ENCODE data around the gene ABHD12. TPM values are rescaled to one million over a fixed set of nuclear protein-coding genes. Genes with fewer than 3 reads are reported as not detected.
"Not testable (repeated sequence)": the region's sequence is repeated elsewhere in the genome, so short reads cannot be mapped to it uniquely, and the experiment has no call there.

The ABHD12 gene
- total RNA-seq, 2 experiments from 2014 or later: 24.7 to 24.8 TPM

GRCh38 chr20:25313593-25313992 is 77.0 kb downstream of the ABHD12 start:
- POLR2A ChIA-PET: no interaction called here
- CTCF ChIA-PET: interaction anchor here (1.2 to 1.6 kb wide), 2 partner anchors 85 to 319 kb away, joined by 3 to 4 read pairs; no protein-coding TSS in a partner anchor

GRCh38 chr20:25312716-25313115 is 77.9 kb downstream of the ABHD12 start:
- POLR2A ChIA-PET, CTCF ChIA-PET: not testable (repeated sequence)

GRCh38 chr20:25310921-25311728 is 79.5 kb downstream of the ABHD12 start:
- CTCF ChIA-PET: interaction anchor here (1.2 kb wide), 1 partner anchor 88 kb away, joined by 3 read pairs; no protein-coding TSS in a partner anchor
- POLR2A ChIA-PET: interaction anchor here (0.6 kb wide), 2 partner anchors 63 to 449 kb away, joined by 3 read pairs; partner anchors contain the start of gene PYGB

- POLR2A ChIA-PET: interaction anchor here (0.6 kb wide), 1 partner anchor 62 kb away, joined by 3 read pairs; the partner anchor contains the start of gene PYGB
Observed at GRCh38 chr20:25310268-25310920, 80.2 kb downstream of the ABHD12 start.

DNA sequence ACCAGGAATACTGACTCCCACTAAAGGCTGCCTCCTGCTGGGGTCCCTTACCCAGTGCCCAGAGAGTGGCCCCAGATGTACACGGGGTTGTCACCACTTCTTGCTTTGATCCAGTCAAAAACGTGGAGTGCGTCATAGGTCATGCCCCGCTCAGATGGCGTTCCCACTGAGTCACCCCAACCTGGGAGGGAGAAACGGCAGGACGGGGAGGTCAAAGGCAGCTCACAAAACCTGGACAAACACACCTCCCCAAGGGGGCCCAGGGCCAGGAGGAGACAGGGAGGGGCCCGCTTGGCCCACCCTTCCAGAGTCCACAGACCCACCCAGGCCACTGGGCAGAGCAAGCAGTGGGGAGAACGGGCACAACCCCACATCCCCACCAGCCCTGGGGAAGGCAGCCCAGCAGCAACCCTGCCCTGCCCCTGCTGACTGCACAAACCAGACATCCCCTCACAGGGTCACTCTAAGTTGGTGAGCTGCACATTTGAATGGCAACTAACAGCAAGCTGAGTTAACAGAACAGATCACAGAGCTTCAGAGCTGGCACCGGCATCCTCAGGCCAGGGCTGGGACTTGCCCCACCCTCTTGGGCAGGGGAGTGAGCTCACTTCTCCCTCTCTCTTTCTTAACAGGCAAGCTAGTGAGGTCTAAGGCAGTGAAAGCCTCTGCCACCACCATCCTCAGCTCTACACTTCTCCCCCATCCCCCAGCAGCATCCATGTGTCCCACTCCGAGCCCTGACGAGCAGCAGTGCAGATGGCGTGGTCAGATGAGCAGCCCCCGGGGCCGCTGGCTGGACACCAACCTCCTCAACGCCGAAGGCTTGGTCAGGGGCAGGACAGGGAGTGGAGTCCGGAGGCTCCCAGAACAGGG is 81.0 kb downstream of the ABHD12 start:
- POLR2A ChIA-PET: no interaction called here
- CTCF ChIA-PET: interaction anchor here (1.5 kb wide), 1 partner anchor 15 kb away, joined by 4 read pairs; no protein-coding TSS in a partner anchor

More at GRCh38 chr20:25310268-25310920, 80.2 kb downstream of the ABHD12 start:
- CTCF ChIA-PET: interaction anchor here (1.2 to 1.5 kb wide), 2 partner anchors 16 to 89 kb away, joined by 3 to 4 read pairs; no protein-coding TSS in a partner anchor

GRCh38 chr20:25308671-25309394 is 81.8 kb downstream of the ABHD12 start:
- ChIA-PET POLR2A (no interaction called here), CTCF (interaction anchor here (1.3 to 1.5 kb wide), 2 partner anchors 14 to 90 kb away, joined by 4 to 5 read pairs; no protein-coding TSS in a partner anchor)

- ChIA-PET CTCF (interaction anchor here (1.3 kb wide), 1 partner anchor 91 kb away, joined by 5 read pairs; no protein-coding TSS in a partner anchor), POLR2A (no interaction called here)
Observed at GRCh38 chr20:25308083-25308491, 82.5 kb downstream of the ABHD12 start.

DNA sequence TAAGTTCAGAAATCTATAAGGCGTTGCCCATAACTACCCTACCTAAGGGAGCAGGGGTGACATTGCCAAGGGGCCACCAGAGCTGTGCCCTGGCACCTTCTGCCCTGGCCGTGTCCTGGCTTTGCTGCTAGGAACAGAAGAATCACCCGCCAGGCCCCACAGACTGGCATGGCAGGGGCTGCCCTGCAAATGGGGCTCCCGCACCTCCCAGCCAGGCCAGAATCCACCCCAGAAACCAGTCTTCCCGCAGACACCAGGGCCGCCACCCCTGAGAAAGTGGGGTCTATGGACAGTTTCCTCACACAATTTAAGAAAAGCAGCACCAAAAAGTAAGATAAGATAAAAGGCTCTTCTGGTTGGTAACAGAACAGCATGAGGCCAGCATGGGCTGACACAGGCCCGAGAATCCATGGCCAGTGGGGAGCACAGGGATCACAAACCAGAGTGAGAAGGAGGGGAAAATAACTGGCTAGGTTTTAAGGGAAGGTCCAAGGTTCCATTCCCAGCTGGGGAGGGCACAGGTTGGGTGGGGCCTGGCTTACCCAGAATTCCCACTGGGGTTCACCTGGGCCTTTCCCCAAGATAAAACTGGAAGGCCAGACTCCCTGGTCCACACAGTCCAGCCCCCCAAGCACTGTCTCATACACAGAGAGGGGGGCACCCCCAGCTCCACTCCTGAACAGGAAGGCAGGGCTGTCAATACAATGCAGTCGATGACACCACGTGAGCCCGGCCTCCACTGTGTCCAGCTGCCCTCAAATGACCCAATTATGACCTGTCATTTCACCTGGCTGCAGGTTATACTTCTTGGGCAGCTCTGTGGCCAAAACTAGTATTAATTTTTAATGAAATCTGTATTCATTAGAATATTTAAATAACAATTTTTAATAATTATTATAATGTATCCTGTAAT is 83.4 kb downstream of the ABHD12 start:
- POLR2A ChIA-PET: no interaction called here
- CTCF ChIA-PET: interaction anchor here (1.3 kb wide), 1 partner anchor 92 kb away, joined by 5 read pairs; no protein-coding TSS in a partner anchor

DNA sequence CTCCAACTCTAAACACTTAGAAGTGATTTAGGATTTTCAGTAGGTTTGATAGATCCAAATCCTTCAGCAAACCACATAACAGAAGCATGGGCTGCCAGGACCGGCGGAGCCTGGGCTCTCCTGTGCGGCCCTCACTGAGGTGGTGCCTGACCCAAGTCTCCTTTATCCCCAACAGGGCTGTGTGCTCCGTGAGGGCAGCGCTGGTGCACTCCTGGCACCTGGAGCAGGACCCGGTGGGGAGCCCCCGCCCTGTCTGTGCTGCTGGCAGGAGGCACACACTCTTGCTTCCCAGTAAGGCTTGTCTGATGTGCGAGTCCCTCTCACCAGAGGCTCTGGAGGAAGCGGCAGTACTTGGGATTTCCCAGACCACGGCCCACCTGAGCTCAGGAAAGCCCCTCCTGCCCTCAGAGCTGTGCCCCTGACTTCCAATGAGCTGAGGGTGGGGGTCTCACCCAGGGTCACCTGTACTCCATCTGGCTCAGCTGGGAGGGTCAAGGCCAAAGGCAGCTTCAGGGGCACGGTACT is 86.5 kb downstream of the ABHD12 start:
- ChIA-PET POLR2A (no interaction called here), CTCF (no interaction called here)

DNA sequence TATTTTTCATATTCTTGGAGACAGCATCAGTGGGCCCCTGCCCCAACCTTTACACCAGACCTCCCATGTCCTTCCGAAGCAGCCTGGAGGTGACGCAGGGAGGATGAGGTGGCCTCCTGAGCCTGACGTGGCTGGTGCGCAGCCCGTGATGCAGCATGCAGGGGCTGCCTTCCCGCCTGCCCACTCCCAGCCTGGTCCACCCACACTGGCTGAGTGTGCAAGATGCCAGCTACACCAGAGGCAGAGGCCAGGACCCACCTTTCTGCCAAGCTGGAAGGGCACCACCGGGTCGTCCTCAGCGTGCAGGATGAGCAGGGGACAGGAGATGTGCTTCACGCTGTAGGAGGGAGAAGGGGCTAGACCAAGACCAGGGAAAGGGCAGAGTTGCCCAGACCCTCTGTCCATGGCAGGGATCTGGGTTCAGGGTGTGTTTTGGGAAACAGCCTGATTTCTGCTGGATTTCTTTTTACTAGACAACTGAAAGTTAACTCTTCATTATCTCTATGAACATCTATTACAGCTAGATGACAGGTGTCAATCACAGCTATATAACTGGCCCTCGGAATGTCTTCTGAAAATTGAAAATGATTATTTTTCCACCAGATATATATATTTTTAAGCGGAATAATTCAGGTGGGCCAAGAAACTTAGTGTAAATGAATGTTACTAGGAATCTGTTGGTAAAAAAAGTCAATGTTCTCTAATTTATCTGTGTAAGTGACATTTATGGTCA is 87.2 kb downstream of the ABHD12 start:
- ChIA-PET POLR2A (no interaction called here), CTCF (no interaction called here)

- ChIA-PET POLR2A (no interaction called here), CTCF (no interaction called here)
Observed at GRCh38 chr20:25302596-25302995, 88.0 kb downstream of the ABHD12 start.

- CTCF ChIA-PET: no interaction called here
- POLR2A ChIA-PET: no interaction called here
Observed at GRCh38 chr20:25301357-25301920, 89.2 kb downstream of the ABHD12 start.

GRCh38 chr20:25300496-25301170 is 90.0 kb downstream of the ABHD12 start:
- POLR2A ChIA-PET: no interaction called here

DNA sequence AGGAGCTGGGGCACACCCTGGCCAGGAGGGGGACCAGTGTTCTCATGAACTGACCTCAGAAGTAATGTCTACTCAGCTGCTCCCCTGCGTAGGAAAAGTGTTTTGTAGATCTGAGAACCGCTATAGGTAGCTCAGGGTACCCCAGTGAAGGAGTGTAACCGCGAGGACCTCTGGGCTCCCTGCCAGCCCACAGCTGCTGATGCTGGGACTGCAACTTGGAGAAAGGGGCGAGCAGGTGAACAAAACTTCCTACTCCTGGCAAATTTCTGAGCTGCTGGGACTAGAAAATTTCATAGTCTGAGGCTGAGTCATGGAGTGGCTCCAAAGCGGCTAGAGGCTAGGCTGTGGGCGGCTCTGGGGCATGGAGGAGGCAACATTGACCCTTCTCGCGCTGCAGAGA is 90.8 kb downstream of the ABHD12 start:
- CTCF ChIA-PET: interaction anchor here (0.8 to 1.5 kb wide), 2 partner anchors 100 to 304 kb away, joined by 3 read pairs; no protein-coding TSS in a partner anchor
- POLR2A ChIA-PET: interaction anchor here (0.5 kb wide), 1 partner anchor 79 kb away, joined by 3 read pairs; no protein-coding TSS in a partner anchor

More at GRCh38 chr20:25300496-25301170, 90.0 kb downstream of the ABHD12 start:
- CTCF ChIA-PET: interaction anchor here (1.5 kb wide), 1 partner anchor 305 kb away, joined by 3 read pairs; no protein-coding TSS in a partner anchor

DNA sequence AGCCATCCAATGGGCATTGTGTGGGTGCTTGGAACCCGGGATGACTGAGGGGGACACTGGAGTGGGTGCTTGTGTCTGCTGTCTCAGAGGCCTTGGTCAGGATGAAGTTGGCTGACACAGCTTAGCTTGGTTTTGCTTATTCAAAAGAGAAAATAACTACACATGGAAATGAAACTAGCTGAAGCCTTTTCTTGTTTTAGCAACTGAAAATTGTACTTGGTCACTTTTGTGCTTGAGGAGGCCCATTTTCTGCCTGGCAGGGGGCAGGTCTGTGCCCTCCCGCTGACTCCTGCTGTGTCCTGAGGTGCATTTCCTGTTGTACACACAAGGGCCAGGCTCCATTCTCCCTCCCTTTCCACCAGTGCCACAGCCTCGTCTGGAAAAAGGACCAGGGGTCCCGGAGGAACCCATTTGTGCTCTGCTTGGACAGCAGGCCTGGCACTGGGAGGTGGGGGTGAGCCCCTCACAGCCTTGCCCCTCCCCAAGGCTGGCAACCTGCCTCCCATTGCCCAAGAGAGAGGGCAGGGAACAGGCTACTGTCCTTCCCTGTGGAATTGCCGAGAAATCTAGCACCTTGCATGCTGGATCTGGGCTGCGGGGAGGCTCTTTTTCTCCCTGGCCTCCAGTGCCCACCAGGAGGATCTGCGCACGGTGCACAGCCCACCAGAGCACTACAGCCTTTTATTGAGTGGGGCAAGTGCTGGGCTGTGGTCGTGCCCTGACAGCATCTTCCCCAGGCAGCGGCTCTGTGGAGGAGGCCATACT is 93.3 kb downstream of the ABHD12 start:
- CTCF ChIA-PET: interaction anchor here (1.1 kb wide), 1 partner anchor 74 kb away, joined by 4 read pairs; no protein-coding TSS in a partner anchor
- POLR2A ChIA-PET: no interaction called here

Data from activated CD8-positive, alpha-beta memory T cell treated with anti-CD3 and anti-CD28 coated beads for 36 hours (primary cell).